Small intestine (tissue), 7 donors: ENCODE data around the gene RASGRF1. TPM values are rescaled to one million over a fixed set of nuclear protein-coding genes. Genes with fewer than 3 reads are reported as not detected.

Source experiments
- DNase-seq, 2 donors: peaks; one replicate each; pipeline versions ENCODE4 v3.0.0 to v3.0.0-alpha.2; 2013
- FAIRE-seq: peaks from 2 replicates; lab custom pipeline; 2012; peaks lifted over from hg19 to GRCh38; lab: Jason Lieb, UNC
- H3K27ac ChIP-seq, 3 donors: one replicate each; pipeline ENCODE4 v1.5.1; 2013; ENCODE audit warnings: low read length in 2 of 3, mild to moderate bottlenecking in 2 of 3, control low read depth in 1 of 3, inconsistent platforms in 1 of 3, low read depth in 1 of 3, moderate library complexity in 1 of 3
- H3K27me3 ChIP-seq, 3 donors: one replicate each; pipeline ENCODE4 v1.6.1; 2013; ENCODE audit warnings: low read length in 3 of 3, inconsistent platforms in 1 of 3; ENCODE audit not compliant: control insufficient read depth in 3 of 3, insufficient read depth in 3 of 3
- H3K36me3 ChIP-seq, 3 donors: one replicate each; pipeline ENCODE4 v1.6.1; 2013; ENCODE audit warnings: low read length in 3 of 3, inconsistent platforms in 1 of 3, low read depth in 1 of 3, mild to moderate bottlenecking in 1 of 3, moderate library complexity in 1 of 3; ENCODE audit not compliant: control insufficient read depth in 3 of 3, insufficient read depth in 2 of 3
- H3K4me1 ChIP-seq, 3 donors: one replicate each; pipeline ENCODE4 v1.6.1; 2013; ENCODE audit warnings: low read length in 2 of 3, inconsistent platforms in 1 of 3, low read depth in 1 of 3, mild to moderate bottlenecking in 1 of 3, moderate library complexity in 1 of 3; ENCODE audit not compliant: control insufficient read depth in 3 of 3, insufficient read depth in 2 of 3
- H3K4me3 ChIP-seq, 3 donors: one replicate each; pipeline ENCODE4 v1.5.1; 2013; ENCODE audit warnings: low read length in 3 of 3, control low read depth in 1 of 3, inconsistent platforms in 1 of 3, low read depth in 1 of 3, mild to moderate bottlenecking in 1 of 3, moderate library complexity in 1 of 3
- H3K9me3 ChIP-seq, 2 donors: one replicate each; pipeline ENCODE4 v1.6.1; 2013; ENCODE audit warnings: low read depth in 1 of 2, low read length in 1 of 2; ENCODE audit not compliant: control insufficient read depth in 2 of 2, insufficient read depth in 1 of 2
- WGBS, 3 donors: extraction: QIAGEN DNeasy Blood & Tissue Kit; methylation state at CpG; one replicate each; pipeline ENCODE4 v1.1.7; 2013; 5-methylcytosine and 5-hydroxymethylcytosine counted together
- polyA plus RNA-seq, 4 donors: library from polyadenylated mRNA; stranded (reverse) in 3 of 4; unstranded in 1 of 4; fragments of 200-250 nt in 3 of 4; fragments of 120-200 nt in 1 of 4; gene quantifications; one replicate each; pipeline versions ENCODE4 v1.2.1 to v1.2.3, GENCODE V29; 2013
- donor health status: healthy with polysubstance abuse.
- donor health status: control.
- donor health status: control.
- donor health status: Bipolar disorder and iron deficiency.
- donor health status: healthy.

The RASGRF1 gene
- polyA plus RNA-seq, 4 donors: 0.10 to 0.49 TPM; not detected in 2

DNA sequence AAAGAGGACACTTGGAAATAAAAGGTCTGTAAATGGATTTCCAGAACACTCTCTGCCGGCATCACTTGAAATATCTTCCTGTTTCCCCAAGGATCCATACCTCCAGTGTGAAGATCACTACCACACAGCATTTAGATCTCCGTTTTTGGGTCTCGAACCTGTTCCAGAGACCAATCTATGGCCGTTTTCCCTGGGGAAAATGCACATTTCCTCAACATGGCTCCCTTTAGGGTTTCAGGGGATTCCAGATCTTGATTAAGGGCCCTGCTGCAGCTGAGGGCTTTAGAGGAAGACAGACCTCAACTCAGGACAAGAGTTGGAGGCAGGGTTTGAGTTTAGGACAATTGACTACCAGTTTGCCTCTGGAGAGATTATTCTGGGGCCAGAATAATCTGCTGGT lies 147.8 kb downstream of the RASGRF1 start:
- Histone ChIP-seq H3K27me3 (no peaks in the 10 kb centered on the region), H3K4me3 (no peak overlapping the region), H3K9me3 (no peaks in the 10 kb centered on the region), H3K36me3 (peaks cover 0 to 3% (median 0%) of the 10 kb centered on the region in 3 donors), H3K4me1 (peaks cover 0 to 7% (median 0%) of the 10 kb centered on the region in 3 donors), H3K27ac (no peak overlapping the region)
- DNase-seq: no peak
- WGBS, 3 donors: 87 to 96% (median 93%) methylated on average over 4 of the region's 4 CpGs
- FAIRE-seq: no peak

DNA sequence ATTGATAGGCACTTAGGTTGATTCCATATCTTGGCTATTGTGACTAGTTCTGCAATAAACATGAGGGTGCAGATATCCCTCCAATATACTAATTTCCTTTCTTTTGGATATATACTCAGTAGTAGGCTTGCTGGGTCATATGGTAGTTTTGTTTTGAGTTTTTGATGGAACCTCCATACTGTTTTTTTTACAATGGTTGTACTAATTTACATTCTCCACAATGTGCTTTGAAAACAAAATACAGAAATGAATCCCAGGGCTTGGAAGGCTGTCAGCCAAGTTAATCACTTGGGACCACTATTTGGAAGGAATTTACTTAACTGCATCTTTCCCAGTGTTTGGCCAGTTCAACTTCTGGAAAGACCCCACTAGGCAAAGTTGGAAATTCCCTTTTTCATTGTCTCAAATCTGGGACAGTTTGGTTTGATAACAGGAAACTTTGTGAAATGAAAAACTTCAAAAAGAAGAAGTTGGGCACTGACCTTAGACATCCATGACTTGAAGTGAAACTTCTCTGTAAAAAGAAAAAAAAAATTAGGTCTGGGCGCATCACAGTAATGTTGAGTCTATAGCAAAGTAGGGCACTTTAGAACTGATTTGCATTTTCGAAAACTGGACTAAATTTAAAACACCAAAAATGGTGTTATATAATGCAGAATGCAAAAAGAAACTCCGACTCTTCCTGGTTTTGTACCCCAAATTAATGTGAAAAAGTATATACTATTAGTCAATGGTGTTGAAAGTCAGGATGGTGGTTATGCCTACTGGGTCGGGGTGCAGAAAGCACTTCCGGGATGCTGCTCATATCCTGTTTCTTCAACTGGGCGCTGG lies 151.7 kb downstream of the RASGRF1 start:
- H3K27me3 ChIP-seq: no peaks in the 10 kb centered on the region
- WGBS, 3 donors: 65 to 88% (median 74%) methylated on average over 6 of the region's 6 CpGs
- peaks cover 4 to 33% (median 5%) of the 10 kb centered on the region in 3 donors for H3K36me3 ChIP-seq
- H3K9me3 ChIP-seq: no peaks in the 10 kb centered on the region
- H3K4me1 ChIP-seq: peaks cover 0 to 11% (median 0%) of the 10 kb centered on the region in 3 donors
- H3K4me3 ChIP-seq: no peak overlapping the region
- no peak for DNase-seq
- FAIRE-seq: no peak
- peak overlapping the region in 1 of 3 donors; percentile 77 for H3K27ac ChIP-seq

DNA sequence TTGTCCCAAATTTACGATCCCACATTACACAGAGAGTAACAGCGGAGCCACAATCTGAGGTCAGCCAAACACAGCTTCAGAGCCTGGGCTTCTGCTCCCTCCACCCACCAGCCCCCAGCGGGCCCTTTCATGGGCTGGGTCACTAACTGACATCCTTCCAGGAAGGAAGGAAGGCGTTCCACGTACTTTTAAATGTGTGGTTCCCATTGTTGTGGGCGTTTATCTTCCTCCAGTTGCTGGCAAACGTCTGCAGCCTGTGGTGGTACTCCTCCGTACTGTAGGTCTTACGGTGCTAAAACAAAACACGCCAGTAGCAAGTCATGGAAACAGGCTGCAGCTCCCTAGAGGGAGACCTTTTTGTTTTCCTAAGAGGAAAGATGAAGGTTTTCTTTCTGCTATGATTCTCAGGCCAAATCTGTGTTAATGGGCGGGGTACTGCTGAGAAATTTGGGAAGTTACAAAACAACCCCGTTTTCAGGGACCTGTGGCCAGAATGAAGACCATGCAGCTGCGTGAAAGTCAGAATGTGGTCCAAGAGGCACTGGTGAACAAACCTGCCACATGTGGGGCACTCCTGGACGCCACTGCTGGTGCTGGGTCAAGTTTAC lies 153.3 kb downstream of the RASGRF1 start:
- no peak for DNase-seq
- peaks cover 0 to 7% (median 0%) of the 10 kb centered on the region in 3 donors for H3K4me1 ChIP-seq
- WGBS, 3 donors: 55 to 90% (median 80%) methylated on average over 14 of the region's 14 CpGs
- H3K27me3 ChIP-seq: no peaks in the 10 kb centered on the region
- no peak for FAIRE-seq
- peaks cover 6 to 50% (median 10%) of the 10 kb centered on the region in 3 donors for H3K36me3 ChIP-seq
- H3K9me3 ChIP-seq: no peaks in the 10 kb centered on the region
- no peak overlapping the region for H3K4me3 ChIP-seq
- peak overlapping the region in 1 of 3 donors; percentile 49 for H3K27ac ChIP-seq

DNA sequence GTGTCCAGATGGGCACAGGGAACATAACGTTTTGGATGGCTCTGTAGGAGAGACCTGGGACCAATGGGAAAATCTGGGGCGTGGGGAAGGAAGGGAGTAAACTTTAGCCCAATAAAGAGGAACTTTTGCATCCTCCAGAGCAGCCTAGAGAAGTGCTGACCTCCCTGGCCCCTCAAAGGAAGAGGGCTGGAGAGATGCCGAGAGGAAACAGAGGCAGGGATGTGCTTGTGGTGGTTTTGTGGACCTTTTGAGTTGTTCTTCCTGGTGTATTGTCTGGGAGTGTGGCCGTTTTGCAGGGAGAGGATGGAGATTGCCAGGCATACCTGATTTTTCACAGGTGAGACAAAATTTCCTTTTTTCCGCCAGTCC lies 155.9 kb downstream of the RASGRF1 start:
- DNase-seq (no peak), FAIRE-seq (no peak)
- Histone ChIP-seq H3K36me3 (peaks cover 7 to 69% (median 12%) of the 10 kb centered on the region in 3 donors), H3K4me3 (no peak overlapping the region), H3K27ac (no peak overlapping the region), H3K27me3 (no peaks in the 10 kb centered on the region), H3K9me3 (no peaks in the 10 kb centered on the region), H3K4me1 (peaks cover 0 to 7% (median 0%) of the 10 kb centered on the region in 3 donors)
- WGBS, 3 donors: 70 to 88% (median 71%) methylated on average over 5 of the region's 5 CpGs

DNA sequence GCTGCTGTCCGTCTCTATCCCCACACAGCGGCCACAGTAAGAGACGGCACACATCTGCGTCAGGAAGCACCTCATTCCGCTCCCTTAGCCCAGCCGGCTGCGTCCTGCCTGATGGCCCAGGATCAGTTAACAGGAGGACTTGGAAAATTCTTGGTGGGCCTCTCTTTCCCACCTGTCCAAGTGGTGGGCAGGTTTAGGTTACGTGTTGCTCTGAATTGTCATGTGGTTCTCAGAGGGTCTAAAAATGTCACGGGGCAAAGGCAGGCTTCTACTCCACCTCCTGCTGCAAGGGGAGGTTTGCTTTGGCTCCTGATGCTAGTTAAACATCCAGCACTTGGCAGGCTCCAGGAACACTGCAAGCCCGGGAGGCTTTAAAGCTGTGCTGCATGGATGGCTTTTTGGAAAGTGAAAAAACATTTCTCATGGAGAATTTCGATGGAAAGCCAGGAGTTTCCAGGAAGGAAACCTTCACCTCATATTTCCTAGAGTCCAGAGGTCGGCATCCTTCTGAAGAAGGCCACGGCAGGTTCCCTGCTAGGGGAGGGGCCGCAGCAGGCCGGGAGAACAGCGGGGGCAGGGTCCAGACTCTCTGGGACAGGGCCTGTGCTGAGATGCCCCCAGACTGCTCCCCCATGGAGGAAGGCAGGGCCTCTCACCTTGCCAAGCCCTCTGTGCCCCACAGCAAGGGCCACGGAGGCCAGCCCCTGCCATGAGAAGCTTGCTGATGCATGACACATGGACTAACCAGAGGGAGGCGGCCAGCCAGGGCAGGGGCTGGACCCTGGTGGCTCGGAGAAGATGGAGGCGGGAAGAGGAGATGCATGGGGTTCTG lies 156.5 kb downstream of the RASGRF1 start:
- DNase-seq: peak in 1 of 2 donors; percentile 46
- H3K4me1 ChIP-seq: peaks cover 0 to 7% (median 0%) of the 10 kb centered on the region in 3 donors
- H3K27me3 ChIP-seq: no peaks in the 10 kb centered on the region
- no peak overlapping the region for H3K27ac ChIP-seq
- no peak for FAIRE-seq
- H3K4me3 ChIP-seq: no peak overlapping the region
- 61 to 75% (median 65%) methylated on average over 20 of the region's 20 CpGs for WGBS, 3 donors
- peaks cover 7 to 72% (median 12%) of the 10 kb centered on the region in 3 donors for H3K36me3 ChIP-seq
- no peaks in the 10 kb centered on the region for H3K9me3 ChIP-seq

DNA sequence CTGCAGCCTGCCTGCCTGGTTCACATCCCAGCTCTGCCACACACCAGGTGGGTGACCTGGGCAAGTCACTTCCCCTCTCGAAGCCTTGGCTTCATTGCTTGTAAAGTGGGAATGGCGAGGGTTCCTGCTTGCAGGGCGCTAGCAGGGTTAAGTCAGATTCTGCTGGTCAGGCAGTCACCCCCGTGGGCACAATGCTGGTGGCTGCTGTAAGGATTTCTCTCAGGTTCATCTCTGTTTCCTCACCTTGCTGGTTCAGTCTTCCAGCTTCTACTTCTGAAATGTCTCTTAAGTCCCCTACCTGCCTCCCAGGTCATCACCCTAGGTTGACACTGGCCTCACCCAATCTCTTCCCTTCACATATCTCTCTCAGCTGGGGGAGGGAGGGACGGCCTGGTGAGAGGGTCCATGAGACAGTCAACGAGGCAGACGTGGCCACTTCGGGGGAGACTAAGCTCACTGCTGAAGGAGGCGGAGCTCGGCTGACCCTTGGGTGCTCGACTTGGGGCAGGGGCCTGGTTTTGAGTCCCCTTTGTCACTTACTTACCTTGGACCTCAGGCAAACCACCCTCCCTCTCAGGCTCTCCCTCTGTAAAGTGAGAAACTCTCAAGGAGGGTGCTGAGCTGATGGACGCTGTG lies 157.3 kb downstream of the RASGRF1 start:
- Histone ChIP-seq H3K27ac (no peak overlapping the region), H3K36me3 (peaks cover 7 to 80% (median 12%) of the 10 kb centered on the region in 3 donors), H3K27me3 (no peaks in the 10 kb centered on the region), H3K4me1 (peaks cover 0 to 7% (median 0%) of the 10 kb centered on the region in 3 donors), H3K4me3 (no peak overlapping the region), H3K9me3 (no peaks in the 10 kb centered on the region)
- DNase-seq (no peak), FAIRE-seq (no peak)
- 82 to 91% (median 86%) methylated on average over 12 of the region's 12 CpGs for WGBS, 3 donors

DNA sequence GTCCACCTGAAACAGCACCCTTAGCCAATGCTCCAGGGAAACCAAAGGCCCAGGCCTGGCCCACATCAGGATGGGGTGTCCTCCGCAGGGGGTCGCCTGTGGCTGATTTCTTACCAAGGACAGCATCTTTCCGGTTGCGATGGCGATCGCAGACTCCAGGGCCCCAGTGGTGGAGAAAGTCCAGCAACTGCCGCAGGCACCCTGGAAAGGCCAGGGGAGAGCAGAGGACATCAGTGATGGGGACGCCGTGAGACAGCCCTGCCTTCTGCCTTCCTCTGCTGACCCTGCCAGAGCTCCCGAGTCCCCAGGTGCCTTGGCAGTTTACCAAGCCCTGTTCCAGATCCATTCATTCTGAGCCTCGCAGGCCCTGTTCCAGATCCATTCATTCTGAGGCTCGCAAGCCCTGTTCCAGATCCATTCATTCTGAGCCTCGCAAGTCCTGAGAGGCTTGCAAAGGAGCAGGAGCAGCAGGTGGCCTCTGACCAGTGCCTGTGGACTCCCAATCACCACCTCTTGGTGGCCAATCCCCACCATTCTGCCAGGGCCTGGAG lies 158.2 kb downstream of the RASGRF1 start:
- no peak overlapping the region for H3K4me3 ChIP-seq
- no peak for FAIRE-seq
- peaks cover 0 to 7% (median 0%) of the 10 kb centered on the region in 3 donors for H3K4me1 ChIP-seq

More for the DNA sequence above, 158.2 kb downstream of the RASGRF1 start:
- no peak overlapping the region for H3K27ac ChIP-seq
- DNase-seq: no peak
- 84 to 93% (median 87%) methylated on average over 13 of the region's 13 CpGs for WGBS, 3 donors
- H3K36me3 ChIP-seq: peaks cover 7 to 86% (median 12%) of the 10 kb centered on the region in 3 donors
- H3K9me3 ChIP-seq: no peaks in the 10 kb centered on the region
- no peaks in the 10 kb centered on the region for H3K27me3 ChIP-seq
